Upper lobe of left lung (tissue), 4 donors: ENCODE results near the gene TNRC6C.

Experiments used
- CTCF ChIP-seq, 6 experiments: fragments of 450-650 bp in 4 of 6; fragments of 200-600 bp in 2 of 6; sonication (generic) in 2 of 6; IDR thresholded peaks; one replicate each; pipeline ENCODE4 v1.5.1; 2016 to 2019; ENCODE audit warnings: antibody characterized with exemption in 6 of 6
- EP300 ChIP-seq, 4 donors: sonication (generic); formaldehyde crosslinking; IDR thresholded peaks; one replicate each; pipeline ENCODE4 v1.5.1; 2017; ENCODE audit warnings: antibody characterized with exemption in 4 of 4, control low read depth in 2 of 4
- POLR2A ChIP-seq, 4 donors: fragments of 450-650 bp; IDR thresholded peaks; one replicate each; pipeline ENCODE4 v1.5.1; 2016 to 2017; ENCODE audit warnings: antibody characterized with exemption in 4 of 4, mild to moderate bottlenecking in 2 of 4
- POLR2AphosphoS5 ChIP-seq, 2 donors: sonication (generic); formaldehyde crosslinking; IDR thresholded peaks; one replicate each; pipeline ENCODE4 v1.5.1; 2017; ENCODE audit warnings: antibody characterized with exemption in 2 of 2

DNA sequence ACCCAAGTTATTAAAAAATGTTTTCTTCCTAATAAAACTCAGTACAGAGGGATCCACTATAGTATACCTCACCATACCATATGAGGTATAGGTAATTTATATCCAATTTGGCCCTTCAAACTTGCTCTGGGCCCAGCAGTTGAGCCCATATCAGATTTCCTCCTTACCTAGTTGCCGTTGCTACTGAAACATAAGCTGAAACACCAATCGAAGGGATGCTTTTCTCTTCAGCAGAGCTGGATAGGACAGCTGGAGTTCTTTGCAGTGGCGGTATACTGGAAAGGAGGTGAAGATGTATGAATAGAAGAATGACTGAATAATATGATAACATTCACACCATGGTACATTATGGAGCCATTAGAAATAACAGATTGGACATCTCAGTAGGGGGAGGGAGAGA, 42.7 kb downstream of the TNRC6C start:
- no peak for TF ChIP-seq CTCF (IDR thresholded peaks at IDR 0.05)
- no peak for TF ChIP-seq POLR2AphosphoS5 (IDR thresholded peaks at IDR 0.05)
- no peak for TF ChIP-seq POLR2A (IDR thresholded peaks at IDR 0.05)
- TF ChIP-seq EP300 (IDR thresholded peaks at IDR 0.05) = no peak
